ENCODE measurements around the gene SLC1A4.

DNA sequence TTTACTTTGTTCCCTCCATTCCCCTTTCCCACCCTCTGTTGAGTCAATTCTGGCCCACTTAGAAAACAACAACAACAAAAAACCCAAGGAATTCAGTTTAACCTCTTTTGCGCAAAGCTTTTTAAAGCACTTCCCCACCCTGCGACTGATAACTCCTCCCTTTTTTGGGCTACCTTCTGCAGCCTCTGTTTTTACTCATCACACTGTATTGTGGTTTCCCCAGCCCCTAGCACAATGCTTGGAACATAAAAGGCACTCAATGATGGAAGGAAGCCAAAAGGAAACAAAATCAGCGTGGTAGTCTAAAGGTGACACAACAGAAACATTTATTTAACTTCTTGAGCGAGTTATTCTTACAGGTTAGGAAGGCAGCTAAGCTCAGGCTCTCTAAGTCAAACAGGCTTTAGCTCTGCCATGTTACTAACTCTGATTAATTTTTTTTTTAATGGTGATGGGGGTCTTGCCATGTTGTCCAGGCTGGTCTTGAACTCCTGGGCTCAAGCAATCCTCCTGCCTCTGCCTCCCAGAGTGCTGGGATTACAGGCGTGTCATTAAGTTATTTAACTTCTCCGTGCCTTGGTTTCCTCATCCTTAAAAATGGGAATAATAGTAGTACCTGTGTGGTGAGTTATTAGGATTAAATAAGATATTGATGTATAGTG is 68.3 kb downstream of the SLC1A4 start:
- TF ChIP-seq POLR2A (IDR thresholded peaks at IDR 0.05; ENCODE audit: low read depth, low read length) (no peak), POLR2AphosphoS5 (IDR thresholded peaks at IDR 0.05; ENCODE audit: low read depth, low read length) (no peak), TAF1 (IDR thresholded peaks at IDR 0.05; ENCODE audit: low read depth, low read length) (no peak), SPI1 (IDR thresholded peaks at IDR 0.05; ENCODE audit: low read depth, low read length) (peak; percentile 77), POU2F2 (IDR thresholded peaks at IDR 0.05; ENCODE audit: low read depth, low read length) (no peak), PAX5 (IDR thresholded peaks at IDR 0.05; ENCODE audit: insufficient read depth, low read length, severe bottlenecking) (no peak)
